Stimulated activated CD8-positive, alpha-beta memory T cell treated with anti-CD3 and anti-CD28 coated beads, Interleukin-12 subunit alpha, Interleukin-12 subunit beta, amount 100 ng/mL, for 1 hour (primary cell): Measurements from ENCODE around the gene FAF1.
"Not testable (repeated sequence)": the region's sequence is repeated elsewhere in the genome, so short reads cannot be mapped to it uniquely, and the experiment has no call there.

ENCODE experiments used
- DNase-seq: peaks from one replicate; pipeline ENCODE4 v3.0.0-alpha.2; 2020; ENCODE audit warnings: low read depth

The FAF1 gene

DNA sequence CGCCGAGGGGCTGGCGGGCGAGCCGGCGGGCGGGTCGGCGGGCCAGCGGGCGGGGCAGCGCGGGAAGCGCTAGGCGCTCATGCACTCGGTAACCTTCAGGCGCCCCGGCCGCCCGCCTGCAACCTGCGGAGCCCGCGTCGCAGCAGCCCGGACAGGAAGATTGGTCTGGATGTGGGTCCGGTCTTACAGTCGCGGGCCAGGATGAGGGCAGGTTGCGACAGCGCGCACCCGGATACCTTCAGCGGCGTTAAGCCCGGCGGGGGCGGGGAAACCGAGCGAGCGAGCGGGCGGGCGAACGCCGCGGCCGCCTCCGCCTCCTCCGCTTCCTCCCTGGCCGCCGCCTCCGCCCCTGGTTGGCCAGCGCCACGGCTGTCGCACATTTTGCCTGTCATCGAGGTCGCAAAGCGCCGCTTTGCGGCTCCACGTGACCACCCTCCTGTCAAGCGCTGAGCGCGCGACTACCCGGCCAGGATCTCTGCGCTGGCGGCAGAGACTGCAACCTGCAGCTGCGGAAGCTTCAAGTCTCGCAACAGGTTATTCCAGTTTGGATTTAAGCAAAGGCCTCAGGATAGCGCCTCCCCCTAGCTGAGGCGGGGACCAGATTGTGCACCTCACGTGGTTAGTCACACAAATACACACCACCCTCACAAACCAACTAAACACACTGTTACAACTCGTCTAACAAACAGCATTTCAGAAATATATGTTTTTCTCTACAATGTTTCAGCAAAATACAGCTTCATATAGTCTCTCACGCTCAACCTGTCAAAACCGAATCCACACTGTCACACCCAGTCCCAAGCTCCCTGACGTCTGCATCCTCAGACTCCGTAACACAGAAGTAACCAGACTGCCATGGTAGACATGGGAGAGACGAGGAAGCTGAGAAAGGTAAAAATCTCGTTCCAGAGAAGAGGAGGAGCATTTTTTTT is at the start of gene FAF1:
Gene FAF1 (minus strand): TSS at position 355 of the 932 bp plus-strand sequence. CDS start 456 bp downstream, outside the sequence.
- peak; percentile 96 for DNase-seq

DNA sequence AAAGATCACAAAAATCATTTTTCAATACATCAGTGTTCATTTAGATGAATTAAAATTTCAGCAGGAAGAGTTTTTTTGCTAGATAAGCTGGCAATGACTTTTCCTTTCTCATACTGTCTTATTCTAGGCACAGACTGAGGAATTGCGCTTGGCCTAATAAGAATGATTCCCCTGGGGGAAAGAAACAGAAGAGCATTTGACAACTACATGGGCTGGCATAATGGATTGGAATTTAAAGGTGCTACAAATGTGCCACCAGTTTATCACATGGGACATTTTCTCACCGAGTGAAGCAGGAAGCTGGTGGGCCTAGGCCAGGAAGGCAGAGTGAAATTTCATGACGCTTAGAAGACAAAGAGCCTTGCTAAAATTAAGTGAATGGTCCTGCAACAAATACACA is 49.3 kb upstream of the FAF1 start:
- no peak for DNase-seq

DNA sequence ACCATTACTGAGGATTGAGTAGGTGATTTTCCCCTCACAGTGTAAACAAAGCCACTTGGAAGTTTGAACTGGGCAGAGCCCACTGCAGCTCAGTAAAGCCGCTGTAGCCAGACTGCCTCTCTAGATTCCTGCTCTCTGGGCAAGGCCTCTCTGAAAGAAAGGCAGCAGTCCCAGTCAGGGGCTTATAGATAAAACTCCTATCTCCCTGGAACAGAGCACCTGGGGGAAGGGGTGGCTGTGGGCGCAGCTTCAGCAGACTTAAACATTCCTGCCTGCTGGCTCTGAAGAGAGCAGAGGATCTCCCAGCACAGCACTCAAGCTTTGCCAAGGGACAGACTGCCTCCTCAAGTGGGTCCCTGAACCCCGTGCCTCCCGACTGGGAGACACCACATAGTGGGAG is 45.5 kb upstream of the FAF1 start:
- DNase-seq: not testable (repeated sequence)

DNA sequence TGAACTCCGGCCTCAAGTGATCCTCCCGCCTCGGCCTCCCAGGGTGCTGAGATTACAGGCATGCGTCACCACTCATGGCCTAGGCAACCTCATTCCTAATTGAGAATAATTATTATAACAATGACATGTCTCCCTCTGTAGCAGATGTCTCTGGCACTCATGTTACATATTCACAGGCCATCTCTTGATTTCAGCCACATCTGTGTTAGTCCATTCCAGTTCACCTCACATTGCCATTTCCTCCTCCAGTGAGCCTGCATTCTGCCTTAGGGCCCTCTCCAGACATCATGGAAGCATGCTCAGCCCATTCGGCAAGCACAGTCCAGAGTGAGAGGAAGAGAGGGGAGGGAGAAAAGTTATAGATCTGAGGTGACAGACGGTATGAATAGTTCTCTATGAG is 42.4 kb upstream of the FAF1 start:
- DNase-seq: no peak

DNA sequence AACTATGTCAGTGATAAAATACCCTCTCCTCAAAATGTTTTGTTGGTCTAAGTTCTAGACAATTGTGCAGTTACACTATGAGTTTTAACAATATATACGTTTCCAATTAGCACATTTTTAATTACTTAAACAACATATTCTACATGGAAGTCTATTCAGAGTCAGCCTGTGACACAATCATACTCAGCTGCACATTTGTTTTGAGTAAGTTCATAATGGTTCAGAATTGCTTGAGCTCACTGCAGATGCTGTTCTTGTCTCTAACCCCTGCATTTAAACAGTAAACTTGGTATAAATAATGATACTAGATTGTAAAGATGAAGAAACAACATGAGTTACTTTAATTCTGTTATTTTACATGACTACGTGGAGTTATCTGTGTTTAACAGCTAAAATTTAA is 40.6 kb upstream of the FAF1 start:
- DNase-seq: no peak

DNA sequence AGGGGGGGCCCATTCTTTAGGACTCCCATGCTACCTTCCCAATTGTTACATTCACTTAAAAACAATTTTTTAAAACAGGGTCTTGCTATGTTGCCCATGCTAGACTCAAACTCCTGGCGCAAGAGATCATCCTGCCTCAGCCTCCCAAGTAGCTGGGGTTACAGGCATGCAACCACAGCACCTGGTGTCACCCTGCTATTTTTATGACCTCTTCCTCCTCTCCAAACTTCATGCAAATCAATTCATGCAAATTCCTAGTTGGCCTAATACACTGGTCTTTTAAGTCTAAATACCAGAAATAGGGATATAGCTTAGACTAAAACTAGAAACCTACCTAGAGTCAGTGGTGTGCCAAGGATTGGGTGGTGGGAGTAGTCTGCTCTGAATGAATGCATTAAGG is 40.1 kb upstream of the FAF1 start:
- no peak for DNase-seq

DNA sequence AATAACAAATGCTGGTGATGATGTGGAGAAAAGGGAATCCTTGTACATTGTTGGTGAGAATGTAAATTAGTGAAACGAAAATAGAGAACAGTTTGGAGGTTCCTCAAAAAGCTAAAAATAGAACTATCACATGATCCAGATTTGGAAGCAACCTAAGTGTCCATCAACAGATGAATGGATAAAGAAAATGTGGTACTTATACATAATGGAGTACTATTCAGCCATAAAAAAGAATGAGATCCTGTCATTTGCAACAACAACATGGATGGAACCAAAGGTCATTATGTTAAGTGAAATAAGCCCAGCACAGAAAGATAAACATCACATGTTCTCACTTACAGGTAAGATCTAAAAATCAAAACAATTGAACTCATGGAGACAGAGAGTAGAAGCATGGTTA is 39.3 kb upstream of the FAF1 start:
- DNase-seq: not testable (repeated sequence)

DNA sequence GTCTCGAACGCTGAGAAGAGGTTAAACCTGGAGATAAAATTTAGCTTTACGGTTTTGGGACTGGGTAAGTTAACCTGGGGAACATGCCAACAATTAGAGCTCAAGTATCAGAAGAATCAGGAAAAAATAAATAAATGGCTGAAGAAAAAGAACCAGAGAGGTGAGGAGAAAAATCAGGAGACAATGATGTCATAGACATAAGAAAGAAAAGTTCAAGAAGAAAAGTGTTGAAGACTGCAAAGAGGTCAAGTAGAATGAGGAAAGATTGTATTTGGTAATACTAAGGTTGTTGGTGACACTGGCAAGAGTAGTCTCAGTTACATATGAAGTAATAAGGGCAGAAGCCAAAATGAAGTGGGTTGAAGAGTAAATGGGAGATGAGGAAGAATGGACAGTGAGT is 36.0 kb upstream of the FAF1 start:
- no peak for DNase-seq

DNA sequence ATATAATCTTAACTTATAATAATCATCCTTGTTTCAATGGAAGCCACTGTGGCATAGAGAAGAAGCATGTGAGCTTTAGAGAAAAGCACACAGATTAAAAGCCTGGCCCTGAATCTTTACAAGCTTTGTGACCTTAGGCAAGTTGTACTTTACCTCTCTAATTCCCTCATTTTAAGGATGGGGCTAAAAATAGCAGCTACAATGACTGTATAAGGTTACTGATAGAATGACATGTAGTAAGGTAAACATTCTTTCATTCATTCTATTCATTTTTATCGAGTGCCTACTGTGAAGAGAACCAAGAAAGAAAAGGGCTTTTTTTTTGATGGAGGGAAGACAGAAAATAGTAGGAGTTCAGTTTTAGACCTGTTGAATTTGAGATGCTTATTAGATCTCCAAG is 35.6 kb upstream of the FAF1 start:
- no peak for DNase-seq

DNA sequence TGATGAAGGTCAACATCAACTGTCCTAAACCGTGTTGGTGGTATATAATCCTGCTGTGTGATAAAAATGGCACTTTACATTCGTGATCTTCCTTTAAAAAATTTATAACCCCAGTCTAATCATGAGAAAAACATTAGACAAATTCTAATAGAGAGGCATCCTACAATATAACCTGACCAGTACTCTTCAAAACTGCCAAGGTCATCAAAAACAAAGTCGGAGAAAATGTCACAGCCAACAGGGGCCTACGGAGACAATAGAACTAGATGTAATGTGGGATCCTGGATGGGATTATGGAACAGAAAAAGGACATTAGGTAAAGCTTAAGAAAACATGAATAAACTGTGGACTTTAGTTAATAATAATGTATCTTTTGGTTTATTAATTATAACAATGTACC is 34.9 kb upstream of the FAF1 start:
- no peak for DNase-seq

DNA sequence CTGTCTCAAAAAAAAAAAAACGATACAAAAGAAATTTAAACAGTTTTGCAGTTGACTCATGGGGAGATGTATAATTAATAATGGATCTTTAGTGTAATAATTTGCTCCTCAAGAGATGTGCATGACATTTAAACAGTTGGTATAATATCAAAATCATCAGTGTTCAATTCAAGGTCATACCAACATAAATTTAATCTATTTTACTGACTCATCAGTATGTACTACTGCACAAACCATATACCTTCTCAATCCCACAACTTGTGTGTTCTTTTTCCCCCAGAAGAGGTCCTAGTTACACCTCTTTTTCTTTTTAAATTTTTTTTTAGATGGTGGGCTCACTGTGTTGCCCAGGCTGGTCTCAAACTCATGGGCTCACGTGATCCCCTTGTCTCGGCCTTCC is 33.6 kb upstream of the FAF1 start:
- DNase-seq: no peak

DNA sequence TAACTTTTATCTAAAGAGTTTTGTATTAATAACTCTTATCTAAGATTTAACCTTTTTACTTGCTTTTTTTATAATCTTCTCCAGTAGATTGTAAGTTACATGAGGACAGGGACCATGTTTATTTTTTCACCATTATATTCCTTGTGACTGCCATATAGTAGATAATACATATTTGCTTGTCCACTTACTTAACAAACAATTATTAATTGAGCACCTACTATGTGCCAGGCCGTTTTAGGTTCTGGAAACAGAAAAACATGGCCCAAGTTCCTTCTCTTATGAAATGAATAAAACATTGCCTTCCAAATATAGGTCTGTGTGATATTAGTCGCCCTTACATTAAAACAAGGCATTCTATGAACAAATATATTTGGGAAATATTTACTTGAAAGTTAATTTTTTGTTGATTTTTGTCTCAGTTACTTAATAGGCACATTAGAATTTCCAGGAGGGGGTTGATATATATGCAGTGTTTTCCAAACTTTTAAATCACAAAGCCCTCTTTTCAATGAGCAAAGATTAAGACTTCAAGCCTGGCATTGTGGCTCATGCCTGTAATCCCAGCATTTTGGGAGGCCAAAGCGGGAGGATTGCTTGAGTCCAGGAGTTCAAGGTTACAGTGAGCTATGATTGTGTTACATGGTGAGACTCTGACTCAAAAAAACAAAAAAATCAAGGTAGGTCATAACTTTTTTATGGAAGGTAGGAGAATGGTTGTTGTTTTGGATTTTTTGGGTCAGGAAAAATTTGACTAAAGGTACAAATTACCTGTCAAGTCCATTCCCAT is 32.7 kb upstream of the FAF1 start:
- no peak for DNase-seq

DNA sequence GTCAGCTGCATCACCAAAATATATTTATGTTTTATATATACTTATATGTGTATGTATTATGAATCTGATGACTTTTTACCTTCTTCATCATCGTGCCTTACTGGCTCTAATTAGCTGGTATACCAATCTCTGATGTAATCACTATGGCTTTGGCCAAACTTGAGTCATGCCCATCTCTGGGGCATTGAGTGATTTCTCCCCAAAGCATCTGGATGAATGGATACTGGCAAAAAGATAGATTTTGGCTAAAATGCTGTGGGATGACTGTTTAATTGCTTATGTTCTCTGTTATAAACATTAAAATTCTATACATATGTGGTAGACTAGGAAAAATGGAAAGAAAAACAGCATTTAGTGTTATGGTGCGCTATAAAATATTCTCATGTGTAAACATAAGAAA is 29.6 kb upstream of the FAF1 start:
- DNase-seq: no peak

DNA sequence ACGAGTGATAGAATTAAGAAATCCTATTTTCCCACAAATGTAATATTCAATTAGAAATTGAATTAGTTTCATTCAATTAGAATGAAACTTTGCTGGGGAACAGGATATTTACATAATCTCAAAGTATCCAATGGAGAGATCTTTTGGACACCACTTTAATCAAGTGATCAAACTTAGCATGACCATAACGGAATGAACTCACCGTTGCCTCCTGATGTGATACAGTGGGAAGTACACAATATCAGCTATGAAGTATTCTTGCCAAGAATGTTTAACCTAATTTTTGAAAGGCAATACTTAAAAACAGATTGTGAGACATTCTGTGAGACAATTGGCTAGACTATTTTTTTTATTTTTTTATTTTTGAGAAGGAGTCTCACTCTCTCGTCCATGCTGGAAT is 26.6 kb upstream of the FAF1 start:
- no peak for DNase-seq

DNA sequence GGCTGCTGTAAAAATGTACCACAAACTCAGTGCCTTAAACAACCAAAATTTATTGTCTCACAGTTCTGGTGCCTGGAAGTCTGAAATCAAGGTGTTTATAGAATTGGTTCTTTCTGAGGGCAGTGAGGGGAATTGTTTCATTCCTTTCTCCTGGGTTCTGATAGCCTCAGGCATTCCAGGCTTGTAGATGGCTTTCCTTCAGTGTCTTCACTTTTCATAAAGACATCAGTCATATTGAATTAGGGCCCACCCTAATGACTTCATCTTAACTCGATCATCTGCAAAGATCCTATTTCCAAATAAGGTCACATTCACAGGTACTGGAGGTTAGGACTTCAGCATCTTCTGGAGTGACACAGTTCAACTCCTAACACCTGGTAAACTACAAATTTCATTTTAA is 25.0 kb upstream of the FAF1 start:
- no peak for DNase-seq

DNA sequence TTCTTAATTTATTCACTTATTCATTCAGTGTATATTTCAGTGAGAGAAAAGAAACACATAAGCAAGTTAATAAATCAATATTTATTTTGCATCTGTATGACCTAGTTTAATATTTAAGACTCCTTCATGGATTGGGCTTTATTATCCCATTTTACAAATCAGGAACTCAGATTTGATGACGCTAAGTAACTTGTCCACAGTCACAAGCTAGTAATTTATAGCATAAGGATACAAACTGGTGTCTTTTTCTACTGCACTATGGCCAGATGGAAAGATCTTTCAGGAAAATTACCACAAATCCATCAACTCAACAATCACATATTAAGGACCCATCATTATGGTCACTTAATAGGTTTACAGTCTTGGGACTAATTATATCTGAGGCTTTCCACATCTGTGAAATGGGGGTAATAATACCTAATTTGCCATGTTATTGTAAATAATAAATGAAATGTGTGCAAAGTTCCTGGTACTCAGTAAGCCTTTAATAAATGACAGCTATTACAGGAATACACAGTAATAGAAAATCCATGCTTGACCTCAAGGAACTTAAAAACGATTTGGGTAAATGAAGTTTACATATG is 23.2 kb upstream of the FAF1 start:
- DNase-seq: no peak

DNA sequence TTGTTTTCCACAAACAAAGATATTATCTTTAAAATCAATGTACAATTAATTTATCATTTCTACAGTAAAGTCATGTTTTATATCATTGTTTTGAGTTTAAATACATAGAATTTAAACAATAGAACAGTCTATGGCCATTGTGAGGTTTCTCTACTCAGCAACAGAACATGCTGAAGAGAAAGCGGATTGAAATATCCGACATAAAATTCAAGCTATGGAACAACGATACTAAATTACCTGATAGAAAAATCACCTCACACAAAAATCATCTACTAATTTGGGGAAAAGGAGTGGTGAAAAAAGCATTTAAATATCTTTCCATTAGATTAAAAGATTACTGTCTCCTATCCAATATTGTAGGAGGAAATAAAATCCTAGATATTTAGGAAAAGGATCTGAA is 22.5 kb upstream of the FAF1 start:
- no peak for DNase-seq

DNA sequence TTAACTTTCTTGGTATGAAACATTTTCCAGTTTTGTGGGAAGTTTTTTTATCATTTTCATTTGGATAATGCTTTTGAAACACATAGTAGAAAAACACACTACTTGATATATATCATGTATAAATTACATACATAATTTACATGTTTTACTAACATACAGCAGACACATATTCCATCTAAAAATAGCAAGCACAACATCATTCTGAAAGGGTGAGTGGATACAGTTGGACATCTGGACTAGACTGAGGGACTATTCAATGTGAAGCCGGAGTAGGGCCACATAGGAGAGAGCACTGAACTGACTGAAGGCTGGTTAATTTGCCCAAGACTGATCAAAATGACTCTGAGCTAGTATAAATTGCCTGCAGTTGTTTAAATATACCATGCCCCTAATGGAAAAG is 21.7 kb upstream of the FAF1 start:
- no peak for DNase-seq

DNA sequence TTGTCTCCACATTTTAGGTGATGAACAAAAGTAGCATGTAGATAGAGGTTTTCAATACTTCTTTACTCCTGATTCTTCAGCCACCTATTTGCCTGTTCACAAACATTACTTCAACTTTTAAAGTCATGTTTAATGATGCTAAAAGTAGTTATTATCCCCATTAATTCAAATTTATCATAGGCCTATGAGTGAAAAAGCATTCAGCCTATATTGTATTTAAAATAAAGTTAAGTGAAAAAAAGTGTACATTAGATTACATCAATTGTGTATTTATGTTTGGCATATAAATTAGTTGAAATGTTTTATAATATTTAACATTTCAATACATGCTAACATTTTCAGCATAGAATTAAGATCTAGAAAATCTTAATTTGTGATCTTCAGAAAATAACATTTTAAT is 20.4 kb upstream of the FAF1 start:
- no peak for DNase-seq

DNA sequence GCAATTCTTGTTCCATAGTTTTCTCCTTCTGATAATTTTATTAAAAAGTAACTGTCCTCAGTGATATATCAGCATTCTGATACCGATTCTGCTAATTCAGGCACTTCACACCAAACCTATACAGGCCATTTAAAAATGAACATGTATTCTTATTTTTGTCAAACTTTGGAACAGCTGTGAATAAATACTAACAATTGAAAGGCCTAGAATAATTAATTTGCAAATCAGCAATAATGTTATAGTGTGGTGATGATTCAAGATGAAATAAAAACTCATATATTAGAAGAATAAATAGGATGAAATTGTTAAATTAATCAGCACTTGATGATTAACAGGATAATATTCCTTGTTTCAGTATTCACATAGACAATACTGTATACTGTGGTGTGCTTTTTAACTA is 19.9 kb upstream of the FAF1 start:
- DNase-seq: no peak

DNA sequence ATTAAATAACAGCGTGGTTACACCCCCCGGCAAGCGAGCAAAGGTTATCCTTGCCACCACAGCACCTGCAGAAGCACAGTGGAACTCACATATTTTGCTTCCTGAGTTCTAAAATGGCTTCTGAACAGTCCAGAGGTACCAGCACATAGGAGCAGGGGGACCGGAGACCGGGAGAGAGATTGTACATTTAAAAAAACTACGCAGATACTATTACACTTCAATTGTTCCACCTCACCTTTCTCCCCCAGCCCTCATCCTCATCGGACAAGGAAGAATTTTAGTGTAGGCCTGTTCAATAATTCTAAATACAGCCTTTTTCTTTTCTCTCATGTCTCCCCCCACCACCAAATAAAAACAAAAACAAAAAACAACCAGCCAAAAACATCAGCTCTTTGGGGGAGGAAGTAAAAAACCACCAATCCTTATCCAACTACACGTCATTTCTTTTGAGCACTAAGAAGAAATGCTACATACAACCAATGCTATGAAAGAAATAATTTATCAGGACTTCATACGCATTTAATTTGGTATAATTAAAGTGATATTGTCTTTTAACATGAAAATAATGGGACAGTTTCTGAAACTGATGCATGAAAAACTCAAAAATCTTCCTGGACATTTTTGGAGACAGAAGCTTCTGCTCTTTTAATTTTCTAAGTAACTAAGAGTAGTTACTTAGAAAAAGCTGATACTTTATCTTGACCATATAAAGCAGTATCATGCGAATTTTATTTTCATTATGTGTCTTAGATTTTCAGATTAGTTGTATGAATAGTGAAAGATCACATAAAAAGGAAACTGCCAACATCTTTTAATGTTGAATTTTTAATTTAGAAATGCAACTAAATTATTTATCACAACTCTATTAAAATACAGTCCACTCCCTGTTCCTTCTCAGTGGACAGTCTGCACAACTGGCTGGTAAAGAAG is 19.1 kb upstream of the FAF1 start:
- DNase-seq: no peak
